Nucleus accumbens (tissue), 56 donors: ENCODE measurements around the gene VEZF1.

Experiments used
- DNase-seq, 56 donors: peaks; one replicate each; lab custom pipeline; 2025; lab: John Stamatoyannopoulos, UW

Gene VEZF1

GRCh38 chr17:58001461-58002124 is 13.5 kb upstream of the VEZF1 start:
- DNase-seq = no peak

- DNase-seq = no peak
Measured at GRCh38 chr17:57999496-58000017, 11.5 kb upstream of the VEZF1 start.

GRCh38 chr17:57999010-57999495 is 11.0 kb upstream of the VEZF1 start:
- no peak for DNase-seq

- DNase-seq = no peak
Measured at GRCh38 chr17:57997085-57997809, 9.2 kb upstream of the VEZF1 start.

GRCh38 chr17:57995076-57995956 is 7.3 kb upstream of the VEZF1 start:
- DNase-seq = peak in 45 of 56 donors; percentile 18 to 79 (median 53)

- no peak for DNase-seq
Measured at GRCh38 chr17:57994436-57994835, 6.4 kb upstream of the VEZF1 start.

GRCh38 chr17:57993471-57994365 is 5.7 kb upstream of the VEZF1 start:
- no peak for DNase-seq

- DNase-seq = no peak
Measured at GRCh38 chr17:57991537-57991936, 3.5 kb upstream of the VEZF1 start.

- DNase-seq = no peak
Measured at GRCh38 chr17:57990037-57990436, 2.0 kb upstream of the VEZF1 start.

- DNase-seq = peak in 50 of 56 donors; percentile 13 to 86 (median 75)
Measured at GRCh38 chr17:57988301-57989250, 522 bp upstream of the VEZF1 start.

GRCh38 chr17:57986841-57987580 is 1.0 kb downstream of the VEZF1 start:
- DNase-seq = peak in 36 of 56 donors; percentile 12 to 78 (median 56)

GRCh38 chr17:57985675-57985974 is 2.4 kb downstream of the VEZF1 start:
- DNase-seq = no peak

- no peak for DNase-seq
Measured at GRCh38 chr17:57984936-57985674, 2.9 kb downstream of the VEZF1 start.

GRCh38 chr17:57984261-57984890 is 3.7 kb downstream of the VEZF1 start:
- no peak for DNase-seq

- DNase-seq = no peak
Measured at GRCh38 chr17:57983446-57983845, 4.6 kb downstream of the VEZF1 start.

GRCh38 chr17:57982452-57983170 is 5.4 kb downstream of the VEZF1 start:
- no peak for DNase-seq
